Mesenchymal stem cell (in vitro differentiated cells and primary cell): ENCODE measurements around the gene MTRR.
A peak's percentile ranks its signal among the peaks of the same experiment; 100 is the strongest.

ENCODE experiments used
- DNase-seq: peaks from one replicate; pipeline ENCODE4 v3.0.0-alpha.2; 2013
- H2AFZ ChIP-seq: one replicate; pipeline ENCODE4 v1.6.1; 2013; ENCODE audit warnings: low read depth, mild to moderate bottlenecking, control low read depth, inconsistent platforms, low read length, moderate library complexity
- H2AK5ac ChIP-seq: 2 replicates; pipeline ENCODE4 v1.6.1; 2013; ENCODE audit warnings: low read length, moderate library complexity, mild to moderate bottlenecking, inconsistent platforms; ENCODE audit not compliant: severe bottlenecking
- H2BK120ac ChIP-seq: one replicate; pipeline ENCODE4 v1.6.1; 2013; ENCODE audit warnings: low read depth, mild to moderate bottlenecking, inconsistent platforms, low read length, moderate library complexity
- H2BK12ac ChIP-seq, 2 experiments: one replicate each; pipeline ENCODE4 v1.6.1; 2013; ENCODE audit warnings: inconsistent platforms in 2 of 2, low read length in 2 of 2, mild to moderate bottlenecking in 2 of 2, moderate library complexity in 2 of 2, control low read depth in 1 of 2
- H2BK15ac ChIP-seq: one replicate; pipeline ENCODE4 v1.6.1; 2013; ENCODE audit warnings: mild to moderate bottlenecking, low read depth, inconsistent platforms; ENCODE audit not compliant: poor library complexity, severe bottlenecking
- H2BK5ac ChIP-seq: 2 replicates; pipeline ENCODE4 v1.6.1; 2013; ENCODE audit warnings: low read depth, mild to moderate bottlenecking, low read length, control low read depth, inconsistent platforms; ENCODE audit not compliant: poor library complexity, severe bottlenecking
- H3K14ac ChIP-seq, 2 experiments: one replicate each; pipeline ENCODE4 v1.6.1; 2013; ENCODE audit warnings: inconsistent platforms in 2 of 2, low read length in 2 of 2, control low read depth in 1 of 2, mild to moderate bottlenecking in 1 of 2, moderate library complexity in 1 of 2
- H3K18ac ChIP-seq, 2 experiments: one replicate each; pipeline ENCODE4 v1.6.1; 2013; ENCODE audit warnings: inconsistent platforms in 2 of 2, low read length in 2 of 2, control low read depth in 1 of 2, low read depth in 1 of 2, mild to moderate bottlenecking in 1 of 2
- H3K23ac ChIP-seq, 2 experiments: one replicate each; pipeline ENCODE4 v1.6.1; 2013; ENCODE audit warnings: inconsistent platforms in 2 of 2, low read length in 2 of 2, mild to moderate bottlenecking in 2 of 2, moderate library complexity in 2 of 2, control low read depth in 1 of 2
- H3K27ac ChIP-seq: 2 replicates; pipeline ENCODE4 v1.5.1; 2013; ENCODE audit warnings: mild to moderate bottlenecking, moderate library complexity, low read length, control low read depth, inconsistent platforms; ENCODE audit not compliant: poor library complexity, severe bottlenecking
- H3K27me3 ChIP-seq, 2 experiments: 2 replicates each; pipeline versions ENCODE4 v1.6.1 to v1.7.0; 2013; ENCODE audit warnings: low read length in 2 of 2, mild to moderate bottlenecking in 2 of 2, moderate library complexity in 2 of 2, control low read depth in 1 of 2, inconsistent platforms in 1 of 2; ENCODE audit not compliant: control insufficient read depth in 1 of 2, insufficient read depth in 1 of 2
- H3K36me3 ChIP-seq, 2 experiments: 2 replicates each; pipeline versions ENCODE4 v1.6.1 to v1.7.0; 2013; ENCODE audit warnings: low read length in 2 of 2, control low read depth in 1 of 2, inconsistent platforms in 1 of 2, low read depth in 1 of 2, mild to moderate bottlenecking in 1 of 2; ENCODE audit not compliant: insufficient read depth in 2 of 2, control insufficient read depth in 1 of 2
- H3K4ac ChIP-seq, 2 experiments: one replicate each; pipeline ENCODE4 v1.6.1; 2013; ENCODE audit warnings: inconsistent platforms in 2 of 2, low read length in 2 of 2, mild to moderate bottlenecking in 2 of 2, moderate library complexity in 2 of 2, control low read depth in 1 of 2, low read depth in 1 of 2
- H3K4me1 ChIP-seq: 2 replicates; pipeline ENCODE4 v1.6.1; 2013; ENCODE audit warnings: low read depth, low read length, control low read depth; ENCODE audit not compliant: control insufficient read depth, insufficient read depth
- H3K4me2 ChIP-seq: 2 replicates; pipeline ENCODE4 v1.6.1; 2013; ENCODE audit warnings: low read length, mild to moderate bottlenecking, inconsistent platforms; ENCODE audit not compliant: poor library complexity, severe bottlenecking
- H3K4me3 ChIP-seq, 2 experiments: 2 replicates each; pipeline versions ENCODE4 v1.5.1 to v1.7.0; 2013; ENCODE audit warnings: low read length in 2 of 2, mild to moderate bottlenecking in 2 of 2, control low read depth in 1 of 2, low read depth in 1 of 2; ENCODE audit not compliant: insufficient read depth in 1 of 2
- H3K79me1 ChIP-seq: replicated peaks from 2 replicates; pipeline ENCODE4 v1.6.1; 2013; ENCODE audit warnings: mild to moderate bottlenecking, control low read depth, low read length, inconsistent platforms; ENCODE audit not compliant: poor library complexity, severe bottlenecking
- H3K9ac ChIP-seq: 2 replicates; pipeline ENCODE4 v1.7.0; 2013; ENCODE audit warnings: mild to moderate bottlenecking, low read length, moderate library complexity
- H3K9me3 ChIP-seq: 2 replicates; pipeline ENCODE4 v1.7.0; 2013; ENCODE audit warnings: mild to moderate bottlenecking, low read length; ENCODE audit not compliant: control insufficient read depth
- H4K8ac ChIP-seq: one replicate; pipeline ENCODE4 v1.6.1; 2013; ENCODE audit warnings: inconsistent platforms, mild to moderate bottlenecking, low read length, moderate library complexity
- H4K91ac ChIP-seq: one replicate; pipeline ENCODE4 v1.6.1; 2013; ENCODE audit warnings: mild to moderate bottlenecking, low read length, inconsistent platforms
- whole genome bisulfite sequencing: methylation state at CpG from one replicate; pipeline ENCODE4 v1.1.7; 2013; ENCODE audit warnings: mixed read lengths; 5-methylcytosine and 5-hydroxymethylcytosine counted together

Gene MTRR

DNA sequence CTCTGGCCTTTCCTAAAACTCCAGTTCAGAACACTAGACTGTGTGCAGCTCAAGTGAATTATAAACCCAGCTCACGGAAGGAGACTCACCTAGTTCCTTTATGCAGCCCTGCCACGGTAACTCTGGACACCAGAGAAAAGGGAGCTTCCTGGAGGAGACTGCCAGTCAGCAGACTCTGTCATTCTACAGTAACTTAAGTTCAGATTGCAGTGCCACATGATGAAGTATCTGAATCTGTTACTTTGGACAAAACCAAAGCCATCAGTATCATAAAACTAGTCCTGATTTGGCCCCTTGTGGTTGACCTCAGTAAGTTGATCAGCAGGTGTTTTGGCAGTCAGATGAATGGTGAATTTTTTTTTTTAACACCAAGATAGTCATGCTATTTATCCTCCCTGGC, 2.7 kb downstream of the MTRR start:
- Histone ChIP-seq H2AK5ac (no peak overlapping the region), H3K4ac (no peak overlapping the region), H3K4me3 (no peak overlapping the region), H3K4me1 (peaks cover 4% of the 10 kb centered on the region), H4K91ac (no peak overlapping the region), H3K9me3 (no peaks in the 10 kb centered on the region), H3K18ac (no peak overlapping the region), H3K9ac (no peak overlapping the region), H2AFZ (no peak overlapping the region), H2BK5ac (no peak overlapping the region), H3K23ac (no peak overlapping the region), H3K79me1 (peaks cover 14% of the 10 kb centered on the region), H3K14ac (no peak overlapping the region), H3K36me3 (peaks cover 3 to 28% of the 10 kb centered on the region in 2 experiments), H2BK15ac (no peak overlapping the region), H3K4me2 (no peak overlapping the region), H2BK12ac (no peak overlapping the region), H3K27me3 (no peaks in the 10 kb centered on the region), H4K8ac (no peak overlapping the region), H3K27ac (no peak overlapping the region), H2BK120ac (no peak overlapping the region)
- 100% methylated on average over 2 of the region's 2 CpGs for WGBS
- DNase-seq = no peak

DNA sequence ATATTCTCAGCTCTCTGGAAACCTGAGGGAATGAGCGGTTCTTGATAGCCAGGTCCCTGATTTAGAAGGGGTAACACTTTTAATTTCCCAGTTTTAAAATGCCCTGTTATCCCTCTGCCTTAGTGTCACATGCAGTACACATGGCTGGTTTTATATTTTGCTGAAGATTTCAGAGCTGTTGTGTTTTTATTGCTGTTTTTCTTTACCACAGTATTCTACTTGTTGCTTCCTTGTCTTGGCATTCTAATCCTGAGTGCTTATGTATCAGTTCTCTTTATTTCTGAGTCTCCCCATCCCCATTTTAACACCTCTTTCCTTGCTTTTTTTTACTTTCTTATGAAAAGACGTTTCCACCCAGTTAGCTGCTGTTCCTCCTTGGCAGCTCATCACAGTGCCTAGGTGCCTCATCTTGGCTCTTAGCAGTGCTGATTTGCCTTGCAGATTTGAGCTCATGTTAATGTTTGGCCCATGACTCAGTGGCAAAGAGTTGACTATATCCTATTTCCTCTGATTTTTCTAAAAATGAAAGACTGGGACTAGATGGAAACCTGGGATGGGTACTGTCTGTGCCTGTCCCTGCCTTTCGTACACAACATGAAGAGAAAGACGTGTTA, 3.7 kb downstream of the MTRR start:
- no peak overlapping the region for H3K4me3 ChIP-seq
- H3K27ac ChIP-seq = peak overlapping the region; percentile 39
- H2BK12ac ChIP-seq = no peak overlapping the region
- 94% methylated on average over 4 of the region's 4 CpGs for WGBS
- H2BK15ac ChIP-seq = no peak overlapping the region
- no peak overlapping the region for H2BK120ac ChIP-seq
- H2AK5ac ChIP-seq = no peak overlapping the region
- no peak overlapping the region for H3K9ac ChIP-seq
- H3K14ac ChIP-seq = no peak overlapping the region
- H2AFZ ChIP-seq = no peak overlapping the region
- no peak for DNase-seq
- H3K36me3 ChIP-seq = peaks cover 3 to 31% of the 10 kb centered on the region in 2 experiments
- no peaks in the 10 kb centered on the region for H3K27me3 ChIP-seq
- H3K23ac ChIP-seq = no peak overlapping the region
- H2BK5ac ChIP-seq = no peak overlapping the region
- H3K18ac ChIP-seq = no peak overlapping the region
- peaks cover 5% of the 10 kb centered on the region for H3K79me1 ChIP-seq
- H3K4me2 ChIP-seq = no peak overlapping the region
- no peak overlapping the region for H3K4ac ChIP-seq
- H3K4me1 ChIP-seq = peaks cover 4% of the 10 kb centered on the region
- H4K91ac ChIP-seq = no peak overlapping the region
- H4K8ac ChIP-seq = no peak overlapping the region
- no peaks in the 10 kb centered on the region for H3K9me3 ChIP-seq

GRCh38 chr5:7873216-7873615, 4.3 kb downstream of the MTRR start:
- Histone ChIP-seq H3K18ac (no peak overlapping the region), H3K79me1 (peaks cover 3% of the 10 kb centered on the region), H3K9ac (no peak overlapping the region), H4K8ac (no peak overlapping the region), H2BK5ac (no peak overlapping the region), H2BK12ac (no peak overlapping the region), H3K4me2 (no peak overlapping the region), H3K4me3 (no peak overlapping the region), H3K36me3 (peaks cover 3 to 35% of the 10 kb centered on the region in 2 experiments), H3K14ac (no peak overlapping the region), H3K27me3 (no peaks in the 10 kb centered on the region), H3K4ac (no peak overlapping the region), H4K91ac (no peak overlapping the region), H2BK15ac (no peak overlapping the region), H3K4me1 (peaks cover 7% of the 10 kb centered on the region), H3K23ac (no peak overlapping the region), H3K27ac (peak overlapping the region; percentile 39), H3K9me3 (no peaks in the 10 kb centered on the region), H2AK5ac (peak overlapping the region; percentile 35), H2BK120ac (no peak overlapping the region), H2AFZ (no peak overlapping the region)
- WGBS = 94% methylated on average over 6 of the region's 9 CpGs
- no peak for DNase-seq

GRCh38 chr5:7874639-7875038, 5.7 kb downstream of the MTRR start:
- no peak overlapping the region for H3K4me3 ChIP-seq
- DNase-seq = no peak
- H3K23ac ChIP-seq = no peak overlapping the region
- H3K14ac ChIP-seq = no peak overlapping the region
- peaks cover 9% of the 10 kb centered on the region for H3K4me1 ChIP-seq
- H2BK15ac ChIP-seq = no peak overlapping the region
- H3K4ac ChIP-seq = no peak overlapping the region
- H4K91ac ChIP-seq = no peak overlapping the region
- no peak overlapping the region for H3K9ac ChIP-seq
- no peak overlapping the region for H3K18ac ChIP-seq
- no CpG with 5 or more reads among the region's 2 CpGs for WGBS
- no peak overlapping the region for H4K8ac ChIP-seq
- H3K79me1 ChIP-seq = peaks cover 2% of the 10 kb centered on the region
- H2BK12ac ChIP-seq = no peak overlapping the region
- no peaks in the 10 kb centered on the region for H3K27me3 ChIP-seq
- H2AK5ac ChIP-seq = no peak overlapping the region
- H2BK120ac ChIP-seq = no peak overlapping the region
- H2BK5ac ChIP-seq = no peak overlapping the region
- H3K4me2 ChIP-seq = no peak overlapping the region
- peaks cover 4 to 38% of the 10 kb centered on the region in 2 experiments for H3K36me3 ChIP-seq
- H3K9me3 ChIP-seq = no peaks in the 10 kb centered on the region
- no peak overlapping the region for H2AFZ ChIP-seq
- H3K27ac ChIP-seq = no peak overlapping the region
